Prostate gland (tissue), 2 donors: Measurements from ENCODE around the gene PPFIA3. TPM values are rescaled to one million over a fixed set of nuclear protein-coding genes. Genes with fewer than 3 reads are reported as not detected.

ENCODE experiments used
- DNase-seq: peaks from one replicate; pipeline ENCODE4 v3.0.0-alpha.2; 2019; ENCODE audit warnings: low spot score
- H3K27ac ChIP-seq, 2 donors: fragments of 200-600 bp; sonication (generic); 2 replicates each; pipeline ENCODE4 v1.5.1; 2017 to 2019
- H3K27me3 ChIP-seq: fragments of 200-600 bp; sonication (generic); replicated peaks from 2 replicates; pipeline ENCODE4 v1.5.1; 2019; ENCODE audit not compliant: insufficient read depth
- H3K36me3 ChIP-seq, 2 donors: fragments of 200-600 bp; sonication (generic); 1 replicate in 1 of 2; 2 replicates in 1 of 2; pipeline versions ENCODE4 v1.5.1 to v1.8.1; 2017 to 2019
- H3K4me1 ChIP-seq: fragments of 200-600 bp; sonication (generic); replicated peaks from 2 replicates; pipeline ENCODE4 v1.5.1; 2019
- H3K4me3 ChIP-seq, 2 donors: fragments of 200-600 bp; sonication (generic); 2 replicates each; pipeline ENCODE4 v1.5.1; 2017 to 2019
- H3K9me3 ChIP-seq: fragments of 200-600 bp; sonication (generic); 2 replicates; pipeline ENCODE4 v1.5.1; 2017
- POLR2A ChIP-seq: fragments of 450-650 bp; IDR thresholded peaks from one replicate; pipeline ENCODE4 v1.6.1; 2016; ENCODE audit warnings: antibody characterized with exemption, mild to moderate bottlenecking
- POLR2AphosphoS5 ChIP-seq: sonication (generic); formaldehyde crosslinking; IDR thresholded peaks from one replicate; pipeline ENCODE4 v1.6.1; 2017; ENCODE audit warnings: antibody characterized with exemption
- WGBS: methylation state at CpG from one replicate; pipeline ENCODE4 v1.1.5; 2018; 5-methylcytosine and 5-hydroxymethylcytosine counted together
- intact Hi-C: fragments of 100-400 bp; cut with DNase I; formaldehyde crosslinking; loops from one replicate; pipeline ENCODE4 v1.14.2; 2022
- total RNA-seq, 2 donors: library from RNA; depleted of rRNA; stranded (reverse); fragments of >200 nt; gene quantifications; one replicate each; pipeline ENCODE4 v1.1.0, GENCODE V29; 2016
- TF ChIP-seq, protein P1 (sequence below), 4 experiments: fragments of 200-600 bp in 2 of 4; fragments of 450-650 bp in 2 of 4; sonication (generic) in 2 of 4; IDR thresholded peaks; 1 replicate in 3 of 4; 2 replicates in 1 of 4; pipeline ENCODE4 v1.5.1; 2016 to 2019; ENCODE audit warnings: antibody characterized with exemption in 4 of 4, mild to moderate bottlenecking in 2 of 4, moderate library complexity in 2 of 4

Gene PPFIA3
- total RNA-seq, 2 donors from 2014 or later, result 12.3 to 18.2 TPM

GRCh38 chr19:49189259-49189658 is 69.9 kb downstream of the PPFIA3 start:
- no peaks in the 10 kb centered on the region for H3K4me1 ChIP-seq
- intact Hi-C loops, result no loop called here
- no peak for DNase-seq
- TF ChIP-seq POLR2A (no peak), POLR2AphosphoS5 (no peak)
- TF ChIP-seq, protein P1, sequence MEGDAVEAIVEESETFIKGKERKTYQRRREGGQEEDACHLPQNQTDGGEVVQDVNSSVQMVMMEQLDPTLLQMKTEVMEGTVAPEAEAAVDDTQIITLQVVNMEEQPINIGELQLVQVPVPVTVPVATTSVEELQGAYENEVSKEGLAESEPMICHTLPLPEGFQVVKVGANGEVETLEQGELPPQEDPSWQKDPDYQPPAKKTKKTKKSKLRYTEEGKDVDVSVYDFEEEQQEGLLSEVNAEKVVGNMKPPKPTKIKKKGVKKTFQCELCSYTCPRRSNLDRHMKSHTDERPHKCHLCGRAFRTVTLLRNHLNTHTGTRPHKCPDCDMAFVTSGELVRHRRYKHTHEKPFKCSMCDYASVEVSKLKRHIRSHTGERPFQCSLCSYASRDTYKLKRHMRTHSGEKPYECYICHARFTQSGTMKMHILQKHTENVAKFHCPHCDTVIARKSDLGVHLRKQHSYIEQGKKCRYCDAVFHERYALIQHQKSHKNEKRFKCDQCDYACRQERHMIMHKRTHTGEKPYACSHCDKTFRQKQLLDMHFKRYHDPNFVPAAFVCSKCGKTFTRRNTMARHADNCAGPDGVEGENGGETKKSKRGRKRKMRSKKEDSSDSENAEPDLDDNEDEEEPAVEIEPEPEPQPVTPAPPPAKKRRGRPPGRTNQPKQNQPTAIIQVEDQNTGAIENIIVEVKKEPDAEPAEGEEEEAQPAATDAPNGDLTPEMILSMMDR (IDR thresholded peaks at IDR 0.05), result no peak
- 85% methylated on average over 5 of the region's 5 CpGs for WGBS
- peaks cover 0 to 3% of the 10 kb centered on the region in 2 donors for H3K36me3 ChIP-seq
- H3K27ac ChIP-seq, result no peak overlapping the region
- H3K9me3 ChIP-seq, result no peaks in the 10 kb centered on the region
- H3K27me3 ChIP-seq, result no peaks in the 10 kb centered on the region
- H3K4me3 ChIP-seq, result no peak overlapping the region

DNA sequence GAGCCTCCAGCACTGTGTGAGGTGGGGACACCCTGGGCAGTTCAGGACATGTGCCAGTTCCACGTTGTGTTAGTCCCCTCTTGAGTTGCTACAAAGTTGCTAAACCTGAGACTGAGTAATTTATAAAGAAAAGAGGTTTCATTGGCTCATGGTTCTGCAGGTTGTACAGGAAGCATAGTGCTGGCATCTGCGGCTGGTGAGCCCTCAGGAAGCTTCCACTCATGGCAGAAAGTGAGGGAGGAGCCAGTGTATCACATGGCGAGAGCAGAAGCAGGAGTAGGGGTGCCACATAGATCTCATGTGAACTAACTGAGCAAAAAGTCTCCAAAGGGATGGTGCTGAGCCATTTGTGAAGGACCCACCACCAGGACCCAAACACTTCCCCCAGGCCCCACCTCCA is 71.4 kb downstream of the PPFIA3 start:
- Histone ChIP-seq H3K4me3 (no peak overlapping the region), H3K27ac (no peak overlapping the region), H3K4me1 (no peaks in the 10 kb centered on the region), H3K27me3 (no peaks in the 10 kb centered on the region), H3K36me3 (peaks cover 0 to 3% of the 10 kb centered on the region in 2 donors), H3K9me3 (no peaks in the 10 kb centered on the region)
- intact Hi-C loops, result no loop called here
- no peak for TF ChIP-seq POLR2A
- TF ChIP-seq, protein P1 (IDR thresholded peaks at IDR 0.05), result no peak
- TF ChIP-seq POLR2AphosphoS5, result no peak
- no peak for DNase-seq
- 93% methylated on average over 3 of the region's 3 CpGs for WGBS

DNA sequence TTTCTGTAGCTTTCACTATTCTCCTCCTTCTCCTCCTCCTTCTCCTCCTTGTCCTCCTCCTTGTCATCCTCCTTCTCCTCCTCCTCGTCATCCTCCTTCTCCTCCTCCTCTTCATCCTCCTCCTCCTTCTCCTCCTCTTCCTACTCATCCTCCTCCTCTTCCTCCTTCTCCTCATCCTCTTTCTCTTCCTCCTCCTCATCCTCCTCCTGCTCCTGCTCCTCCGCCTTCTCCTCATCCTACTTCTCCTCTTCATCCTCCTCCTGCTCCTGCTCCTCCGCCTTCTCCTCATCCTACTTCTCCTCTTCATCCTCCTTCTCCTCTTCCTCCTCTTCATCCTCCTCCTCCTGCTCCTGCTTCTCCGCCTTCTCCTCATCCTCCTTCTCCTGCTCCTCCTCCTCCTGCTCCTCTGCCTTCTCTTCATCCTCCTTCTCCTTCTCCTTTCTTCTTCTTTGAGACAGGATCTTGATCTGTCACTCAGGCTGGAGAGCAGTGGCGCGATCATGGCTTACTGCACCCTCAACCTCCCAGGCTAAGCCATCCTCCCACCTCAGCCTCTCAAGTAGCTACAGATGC is 74.6 kb downstream of the PPFIA3 start:
- TF ChIP-seq POLR2A (no peak), POLR2AphosphoS5 (no peak)
- TF ChIP-seq, protein P1 (IDR thresholded peaks at IDR 0.05), result no peak
- Histone ChIP-seq H3K36me3 (peaks cover 0 to 3% of the 10 kb centered on the region in 2 donors), H3K27ac (no peak overlapping the region), H3K9me3 (no peaks in the 10 kb centered on the region), H3K4me3 (no peak overlapping the region), H3K4me1 (peaks cover 4% of the 10 kb centered on the region), H3K27me3 (no peaks in the 10 kb centered on the region)
- intact Hi-C loops, result no loop called here
- WGBS, result 98% methylated on average over 6 of the region's 6 CpGs
- no peak for DNase-seq

- Histone ChIP-seq H3K4me3 (no peak overlapping the region), H3K27ac (no peak overlapping the region), H3K9me3 (no peaks in the 10 kb centered on the region), H3K36me3 (peaks cover 0 to 3% of the 10 kb centered on the region in 2 donors), H3K27me3 (no peaks in the 10 kb centered on the region), H3K4me1 (peaks cover 4% of the 10 kb centered on the region)
- TF ChIP-seq, protein P1 (IDR thresholded peaks at IDR 0.05), result no peak
- no peak for TF ChIP-seq POLR2AphosphoS5
- TF ChIP-seq POLR2A, result no peak
- intact Hi-C loops, result no loop called here
- no peak for DNase-seq
- 88% methylated on average over 4 of the region's 4 CpGs for WGBS
Measured at GRCh38 chr19:49194408-49194807, 75.1 kb downstream of the PPFIA3 start.
